Glomerular endothelial cell (primary cell): ENCODE measurements around the gene ADGRD1. TPM values are rescaled to one million over a fixed set of nuclear protein-coding genes. Genes with fewer than 3 reads are reported as not detected.

Source experiments
- DNase-seq: peaks from one replicate; pipeline ENCODE4 v3.0.0-alpha.2; 2011; ENCODE audit warnings: low read depth, low spot score; ENCODE audit errors: extremely low read depth
- total RNA-seq: library from RNA; depleted of rRNA; stranded (reverse); fragments of >200 nt; gene quantifications from 2 replicates; pipeline ENCODE4 v1.2.3, GENCODE V29; 2015

The ADGRD1 gene
- total RNA-seq, 1 donor from 2014 or later = not detected

DNA sequence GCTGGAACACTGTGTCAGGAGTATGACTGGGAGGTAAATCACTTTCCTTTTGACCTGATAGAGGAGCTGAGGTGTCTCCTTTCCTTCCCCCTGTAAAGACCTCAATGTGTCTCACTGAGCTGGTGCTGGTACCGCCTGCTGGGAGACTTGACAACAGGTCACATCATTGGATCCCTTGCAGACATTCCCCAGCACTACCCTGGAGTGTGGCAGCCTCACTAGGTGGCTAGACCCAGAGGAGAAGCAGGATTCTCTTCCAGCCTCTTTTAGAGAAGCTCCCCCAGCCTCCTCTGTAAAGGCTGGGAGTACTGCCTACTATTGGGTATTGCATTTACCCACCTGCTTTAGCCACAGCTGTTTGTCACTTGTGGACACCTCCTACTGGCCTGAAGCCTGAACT lies 223.9 kb downstream of the ADGRD1 start:
- DNase-seq = no peak

DNA sequence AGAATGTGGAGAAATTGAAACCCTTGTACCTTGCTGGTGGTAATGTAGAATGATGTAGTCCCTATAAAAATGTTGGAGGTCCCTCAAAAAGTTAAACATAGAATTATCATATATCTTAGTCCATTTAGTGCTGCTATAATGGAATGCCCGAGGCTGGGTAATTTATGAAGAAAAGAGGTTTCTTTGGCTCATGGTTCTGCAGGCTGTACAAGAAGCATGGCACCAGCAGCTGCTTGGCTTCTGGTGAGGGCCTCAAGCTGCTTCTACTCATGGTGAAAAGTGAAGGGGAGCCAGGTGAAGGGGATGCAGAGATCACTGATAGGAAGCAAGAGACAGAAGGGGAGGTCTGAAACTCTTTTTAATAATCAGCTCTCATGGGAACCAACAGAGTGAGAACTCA lies 233.9 kb downstream of the ADGRD1 start:
- DNase-seq = no peak

DNA sequence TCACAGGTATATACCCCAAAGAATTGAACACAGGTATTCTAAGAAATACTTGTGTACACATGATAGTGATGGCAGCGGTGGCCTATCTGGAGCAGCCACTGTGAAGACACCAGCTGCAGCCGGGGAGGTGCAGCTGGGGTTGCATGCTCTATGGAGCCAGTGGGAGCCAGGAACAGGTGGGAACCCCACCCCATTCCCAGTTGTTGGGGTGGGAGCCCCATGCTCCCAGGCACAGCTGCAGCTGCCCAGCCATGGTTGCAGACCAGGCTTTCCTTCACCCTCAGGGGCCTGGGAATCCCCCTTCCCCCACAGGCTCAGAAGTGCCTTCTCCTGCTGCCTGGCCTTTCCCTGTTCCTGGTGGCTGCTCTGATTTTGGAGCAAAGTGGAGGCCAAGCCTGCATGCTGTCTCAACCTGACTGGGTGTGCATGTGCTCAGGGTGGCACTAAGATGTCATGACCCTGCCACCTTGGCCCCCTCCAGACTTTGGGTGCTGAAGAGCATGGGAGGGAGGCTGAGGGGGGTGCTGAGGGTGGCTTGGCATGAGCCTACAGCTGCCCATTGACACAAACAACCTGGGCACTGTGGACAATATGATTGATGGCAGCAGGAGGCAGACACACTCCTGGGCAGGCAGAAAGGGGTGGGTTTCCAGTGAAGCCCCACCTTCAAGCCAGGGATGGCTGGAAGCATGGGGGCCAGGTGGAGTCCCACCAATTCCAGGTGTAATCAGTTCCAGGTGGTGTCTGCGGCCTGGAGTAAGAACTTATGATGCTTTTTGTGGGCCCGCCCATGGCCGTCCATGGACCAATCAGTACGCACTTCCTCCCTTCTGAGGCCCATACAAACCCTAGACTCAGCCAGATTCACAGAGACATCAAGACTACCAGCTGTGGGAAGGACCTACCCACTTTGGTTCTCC lies 234.7 kb downstream of the ADGRD1 start:
- DNase-seq = no peak

DNA sequence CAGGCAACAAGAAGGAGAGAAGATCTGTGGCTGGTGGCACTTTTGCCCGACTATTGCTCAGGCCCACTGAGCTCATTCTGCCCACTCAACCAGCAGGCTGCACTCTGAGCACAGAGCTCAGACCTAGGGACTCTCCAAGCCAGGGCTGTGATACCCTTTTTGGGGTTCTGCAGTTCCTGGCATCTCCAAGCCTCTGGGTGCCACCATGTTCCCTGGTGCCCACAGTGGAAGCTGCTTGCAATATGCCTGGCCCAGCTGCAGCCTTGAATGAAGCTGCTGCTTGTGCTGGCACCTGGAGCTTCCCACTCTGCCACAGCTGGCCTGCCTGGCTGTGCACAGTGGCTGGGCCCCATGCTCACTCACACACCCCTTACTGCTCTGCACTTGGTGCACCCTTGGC lies 236.1 kb downstream of the ADGRD1 start:
- DNase-seq = no peak

DNA sequence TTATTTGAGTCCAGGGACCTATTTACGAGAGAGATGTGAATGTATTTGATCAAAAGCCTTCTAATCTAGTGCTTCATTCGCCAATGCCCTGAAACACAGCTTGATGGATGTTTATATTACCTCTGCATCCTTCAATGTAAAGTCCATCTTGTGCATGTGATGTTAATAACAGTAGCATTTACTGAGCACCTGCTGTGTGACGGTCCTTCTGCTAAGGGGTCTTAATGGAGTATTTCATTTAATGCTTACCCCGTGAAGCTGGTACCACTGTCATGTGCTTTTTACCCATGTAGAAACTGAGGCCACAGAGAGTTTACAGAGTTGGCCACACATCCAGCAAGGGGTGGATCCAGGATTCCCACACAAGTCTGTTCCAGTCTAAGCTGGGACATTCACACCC lies 237.3 kb downstream of the ADGRD1 start:
- DNase-seq = no peak

Other genes with a start within 250 kb of the ADGRD1 start
- not detected in 2 replicates for gene RIMBP2, start 237.6 kb upstream of the ADGRD1 start, total RNA-seq
- 35.1 and 36.7 TPM in 2 replicates for gene STX2, start 114.7 kb upstream of the ADGRD1 start, total RNA-seq
- gene RAN, start 81.8 kb upstream of the ADGRD1 start, total RNA-seq = 431 and 486 TPM in 2 replicates